K562 (cell line): ENCODE data around the gene PCDHB4. TPM values are rescaled to one million over a fixed set of nuclear protein-coding genes. Genes with fewer than 3 reads are reported as not detected.

Experiments
- ATAC-seq: fragments of 200-7000 bp; cut with Tn5 transposase; 3 replicates; pipeline ENCODE4 v1.9.1; 2020; ENCODE audit warnings: moderate library complexity
- BruUV-seq: library from RNA; stranded (reverse); fragments of 400-500 nt; replicated peaks from 2 replicates; lab custom pipeline; 2021; lab: Mats Ljungman, UMichigan
- CTCF ChIA-PET: fragments of 300-600 bp; formaldehyde crosslinking; extraction: SDS; loops from one replicate; lab custom pipeline; 2021; ENCODE audit warnings: low intra/inter-chr PET ratio; lab: Yijun Ruan, JAX
- POLR2A ChIA-PET: fragments of 300-600, 350-650 bp; sonication (Branson Sonifier 250); formaldehyde crosslinking; extraction: SDS; loops from one replicate; lab custom pipeline; 2021; ENCODE audit warnings: antibody characterized with exemption, inconsistent platforms; lab: Yijun Ruan, JAX
- DNase-seq, 4 experiments: peaks; one replicate each; pipeline versions ENCODE4 v3.0.0 to v3.0.0-alpha.2; 2011 to 2018; ENCODE audit warnings: low spot score in 3 of 4, mixed read lengths in 3 of 4; ENCODE audit errors: extremely low read depth in 1 of 4
- FAIRE-seq: peaks from 2 replicates; lab custom pipeline; 2011; peaks lifted over from hg19 to GRCh38; lab: Jason Lieb, UNC
- H2AFZ ChIP-seq: 2 replicates; pipeline ENCODE4 v1.6.0; 2011; ENCODE audit warnings: low read depth, low read length, control low read depth, inconsistent platforms
- H3K27ac ChIP-seq: fragments of 200-600 bp; 3 replicates; pipeline ENCODE4 v1.8.0; 2011; ENCODE audit warnings: low read depth, mild to moderate bottlenecking, control low read depth, inconsistent platforms, low read length, moderate library complexity, mixed read lengths; ENCODE audit errors: extremely low read depth
- H3K27me3 ChIP-seq, 2 experiments: fragments of 300-600 bp in 1 of 2; 2 replicates in 1 of 2; 3 replicates in 1 of 2; pipeline versions ENCODE4 v1.6.0 to v1.8.0; 2011; ENCODE audit warnings: inconsistent platforms in 2 of 2, low read length in 2 of 2, mild to moderate bottlenecking in 1 of 2, mixed read lengths in 1 of 2, moderate library complexity in 1 of 2; ENCODE audit not compliant: control insufficient read depth in 2 of 2, insufficient read depth in 2 of 2
- H3K36me3 ChIP-seq: fragments of 300-600 bp; 3 replicates; pipeline ENCODE4 v1.8.0; 2011; ENCODE audit warnings: mild to moderate bottlenecking, low read length, inconsistent platforms; ENCODE audit not compliant: control insufficient read depth, insufficient read depth
- H3K4me1 ChIP-seq, 2 experiments: fragments of 200-600 bp in 1 of 2; replicated peaks in 1 of 2; 2 replicates in 1 of 2; 3 replicates in 1 of 2; pipeline versions ENCODE4 v1.5.1 to v1.8.0; 2011; ENCODE audit warnings: inconsistent platforms in 2 of 2, low read length in 2 of 2, mild to moderate bottlenecking in 1 of 2, mixed read lengths in 1 of 2, moderate library complexity in 1 of 2; ENCODE audit not compliant: control insufficient read depth in 2 of 2, insufficient read depth in 2 of 2
- H3K4me2 ChIP-seq: 2 replicates; pipeline ENCODE4 v1.6.1; 2011; ENCODE audit warnings: low read length, control low read depth, inconsistent platforms, mixed read lengths; ENCODE audit not compliant: insufficient read depth
- H3K4me3 ChIP-seq: fragments of 200-600 bp; sonication (generic), shearing (Covaris generic); 2 replicates; pipeline ENCODE4 v1.5.1; 2016; ENCODE audit warnings: control low read depth, inconsistent platforms
- H3K79me2 ChIP-seq: fragments of 200-600 bp; 3 replicates; pipeline ENCODE4 v1.8.0; 2011; ENCODE audit warnings: low read length, inconsistent platforms; ENCODE audit not compliant: control insufficient read depth, insufficient read depth
- H3K9ac ChIP-seq, 2 experiments: 2 replicates each; pipeline versions ENCODE4 v1.6.0 to v1.6.1; 2011; ENCODE audit warnings: low read depth in 2 of 2, low read length in 2 of 2, control low read depth in 1 of 2, inconsistent platforms in 1 of 2, mild to moderate bottlenecking in 1 of 2, mixed read lengths in 1 of 2; ENCODE audit not compliant: insufficient read depth in 1 of 2
- H3K9me1 ChIP-seq: one replicate; pipeline ENCODE4 v1.6.0; 2011; ENCODE audit warnings: inconsistent platforms, mild to moderate bottlenecking, low read length, moderate library complexity; ENCODE audit not compliant: control insufficient read depth, insufficient read depth
- H3K9me3 ChIP-seq: replicated peaks from 2 replicates; pipeline ENCODE4 v1.5.1; 2011; ENCODE audit warnings: low read depth, low read length, inconsistent platforms; ENCODE audit not compliant: control insufficient read depth, insufficient read depth
- H4K20me1 ChIP-seq: replicated peaks from 2 replicates; pipeline ENCODE4 v1.6.1; 2011; ENCODE audit warnings: low read length, inconsistent platforms, mixed read lengths; ENCODE audit not compliant: control insufficient read depth, insufficient read depth
- CAMTA2 ChIP-seq: fragments of 250-450 bp; sonication (Bioruptor Pico); conservative IDR thresholded peaks from 2 replicates; pipeline ENCODE4 v1.5.1; 2022
- CTCF ChIP-seq, 3 experiments: IDR thresholded peaks in 2 of 3; conservative IDR thresholded peaks in 1 of 3; 2 replicates each; pipeline ENCODE4 v1.5.1; 2011 to 2012; ENCODE audit warnings: low read length in 3 of 3, mild to moderate bottlenecking in 3 of 3, control low read depth in 2 of 3, improper control_type of control experiment in 1 of 3, inconsistent platforms in 1 of 3, low read depth in 1 of 3, mixed read lengths in 1 of 3, moderate library complexity in 1 of 3; ENCODE audit not compliant: insufficient read depth in 2 of 3
- RAD21 ChIP-seq, 2 experiments: fragments of 250-450 bp in 1 of 2; fragments of 450-650 bp in 1 of 2; sonication (Bioruptor Pico) in 1 of 2; formaldehyde crosslinking in 1 of 2; IDR thresholded peaks in 1 of 2; conservative IDR thresholded peaks in 1 of 2; 2 replicates each; pipeline versions ENCODE4 v1.4.0 to v1.8.0; 2020 to 2022; ENCODE audit warnings: mild to moderate bottlenecking in 2 of 2, moderate library complexity in 1 of 2
- WGBS: fragments of 100-300 bp; shearing (Covaris generic); methylation state at CpG from one replicate; pipeline ENCODE4 v1.1.6; 2016; ENCODE audit warnings: low coverage, mixed read lengths; ENCODE audit not compliant: insufficient coverage; ENCODE audit errors: missing lambda C conversion rate; 5-methylcytosine and 5-hydroxymethylcytosine counted together
- in situ Hi-C: fragments of 300-500 bp; cut with MboI; formaldehyde crosslinking; loops from 4 replicates; pipeline ENCODE4 v1.15.0; 2018; ENCODE audit warnings: inconsistent platforms, mixed read lengths
- intact Hi-C: fragments of 100-400 bp; cut with micrococcal nuclease; formaldehyde crosslinking; loops from 2 replicates; pipeline ENCODE4 v1.14.2; 2022
- polyA plus RNA-seq, 8 experiments: library from polyadenylated mRNA; depleted of rRNA in 4 of 8; stranded (reverse) in 5 of 8; unstranded in 3 of 8; fragments of >200 nt; fragmentation: Nextera tagmentation in 2 of 8; fragmentation: Illumina TruSeq in 1 of 8; extraction: Ambion mirVana in 2 of 8; extraction: Trizol in 1 of 8; gene quantifications; 2 replicates each; pipeline versions ENCODE4 v1.2.1 to v1.2.3, GENCODE V29; 2011 to 2014; ENCODE audit warnings: inconsistent platforms in 1 of 8, missing spikeins in 1 of 8
- total RNA-seq, 7 experiments: library from RNA; depleted of rRNA in 6 of 7; stranded (reverse); fragments of >200 nt in 6 of 7; fragmentation: Illumina TruSeq in 2 of 7; extraction: Trizol in 2 of 7; gene quantifications; 2 replicates each; pipeline versions ENCODE4 v1.2.1 to v1.2.3, GENCODE V29; 2011 to 2021; ENCODE audit warnings: low replicate concordance in 1 of 7

The PCDHB4 gene
- total and polyA plus RNA-seq, 9 of the 15 experiments (the other 6 are each of a cell fraction or from before 2014, with no cell fraction given) = not detected

GRCh38 chr5:141100243-141100805, 21.3 kb upstream of the PCDHB4 start, which contains the start of gene PCDHB3:
Gene PCDHB3, plus strand, starts transcription at chr5:141100473. Its CDS starts 177 bp downstream, at chr5:141100650.
- Histone ChIP-seq H4K20me1 (no peaks in the 10 kb centered on the region), H3K9me1 (no peaks in the 10 kb centered on the region), H3K27me3 (no peaks in the 10 kb centered on the region), H3K4me1 (no peaks in the 10 kb centered on the region), H3K27ac (no peak within 1 kb of the TSS), H3K4me3 (no peak within 1 kb of the TSS), H3K9me3 (no peaks in the 10 kb centered on the region), H3K79me2 (no peaks in the 10 kb centered on the region), H3K9ac (no peak within 1 kb of the TSS), H2AFZ (no peak within 1 kb of the TSS), H3K4me2 (no peak within 1 kb of the TSS)
- peak; percentile 75 for ATAC-seq
- FAIRE-seq = peak; percentile 71
- intact Hi-C loops (no loop called here), in situ Hi-C loops (no loop called here)
- 9% methylated on average over 19 of the region's 19 CpGs for WGBS
- DNase-seq = peak; percentile 23 to 48 (median 41)
- no TSS peak for BruUV-seq
- TF ChIP-seq CTCF (IDR thresholded peaks at IDR 0.05 in 2 of 3, conservative IDR thresholded peaks at IDR 0.05 in 1 of 3; ENCODE audit: insufficient read depth in 2 of 3, low read depth in 1 of 3, low read length in 3 of 3) (peak; percentile 42 to 65 (median 52)), RAD21 (CRISPR knock-in tag; conservative IDR thresholded peaks at IDR 0.05 in 1 of 2, IDR thresholded peaks at IDR 0.05 in 1 of 2) (0 out of 4 replicates have a peak, but pooled peaks of 1 of the 2 experiments have one; percentile 7), CAMTA2 (CRISPR knock-in tag) (no peak)
- TF ChIP-seq, all 486 proteins: peak for 2
- ChIA-PET POLR2A (interaction anchor here (0.7 kb wide), 1 partner anchor 14 kb away, joined by 3 read pairs; no protein-coding TSS in a partner anchor), CTCF (no interaction called here)
- H3K36me3 ChIP-seq = no peaks in the 10 kb centered on the region
